GM21786 (cell line): Measurements from ENCODE around the gene MYH16.
"Not testable (repeated sequence)": the region's sequence is repeated elsewhere in the genome, so short reads cannot be mapped to it uniquely, and the experiment has no call there.

Source experiments
- ATAC-seq: cut with Tn5 transposase; IDR thresholded peaks from one replicate; pipeline ENCODE4 v1.9.1; 2021; ENCODE audit not compliant: unreplicated experiment

The MYH16 gene

DNA sequence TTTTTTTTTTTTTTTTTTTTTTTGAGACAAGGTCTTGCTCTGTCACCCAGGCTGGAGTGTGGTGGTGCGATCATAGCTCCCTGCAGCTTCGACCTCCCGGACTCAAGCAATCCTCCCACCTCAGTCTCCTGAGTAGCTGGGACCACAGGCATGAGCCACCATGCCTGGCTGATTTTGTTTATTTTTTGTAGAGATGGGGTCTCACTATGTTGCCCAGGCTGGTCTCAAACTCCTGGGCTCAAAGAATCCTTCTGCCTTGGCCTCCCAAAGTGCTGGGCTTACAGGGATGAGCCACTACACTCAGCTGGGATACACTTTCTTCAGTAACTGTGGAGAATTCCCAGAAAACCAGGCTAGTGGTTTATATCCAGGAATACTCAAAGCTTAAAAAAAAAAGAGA is 78.0 kb downstream of the MYH16 start:
- ATAC-seq: not testable (repeated sequence)

DNA sequence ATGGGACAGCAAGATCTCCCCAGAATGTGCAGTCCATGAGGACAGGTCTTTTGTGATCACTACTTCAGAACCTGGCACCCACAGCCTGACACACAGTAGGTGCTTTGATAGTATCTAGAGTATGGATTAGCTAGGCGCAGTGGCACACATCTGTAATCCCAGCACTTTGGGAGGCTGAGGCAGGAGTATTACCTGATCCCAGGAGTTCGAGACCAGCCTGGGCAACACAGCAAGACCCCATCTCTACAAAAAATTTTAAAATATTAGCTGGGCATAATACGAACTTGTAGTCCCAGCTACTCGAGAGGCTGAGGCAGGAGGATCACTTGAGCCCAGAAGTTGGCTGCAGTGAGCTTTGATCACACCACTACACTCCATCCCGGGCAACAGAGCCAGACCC is 79.6 kb downstream of the MYH16 start:
- no peak for ATAC-seq

DNA sequence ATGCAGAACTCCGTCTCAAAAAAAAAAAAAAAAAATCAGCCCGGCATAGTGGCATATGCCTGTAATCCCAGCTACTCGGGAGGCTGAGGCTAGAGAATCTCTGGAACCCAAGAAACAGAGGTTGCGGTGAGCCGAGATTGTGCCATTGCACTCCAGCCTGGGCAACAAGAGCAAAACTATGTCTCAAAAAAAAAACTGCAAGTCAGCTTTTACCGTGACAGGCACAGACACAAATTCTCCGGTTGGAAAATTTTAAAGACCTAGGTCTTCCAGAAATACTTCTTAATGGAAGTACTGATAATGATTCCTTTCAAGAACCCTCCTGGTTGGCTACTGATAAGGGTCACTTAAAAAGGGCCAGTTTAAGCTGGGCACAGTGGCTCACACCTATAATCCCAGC is 82.5 kb downstream of the MYH16 start:
- no peak for ATAC-seq

DNA sequence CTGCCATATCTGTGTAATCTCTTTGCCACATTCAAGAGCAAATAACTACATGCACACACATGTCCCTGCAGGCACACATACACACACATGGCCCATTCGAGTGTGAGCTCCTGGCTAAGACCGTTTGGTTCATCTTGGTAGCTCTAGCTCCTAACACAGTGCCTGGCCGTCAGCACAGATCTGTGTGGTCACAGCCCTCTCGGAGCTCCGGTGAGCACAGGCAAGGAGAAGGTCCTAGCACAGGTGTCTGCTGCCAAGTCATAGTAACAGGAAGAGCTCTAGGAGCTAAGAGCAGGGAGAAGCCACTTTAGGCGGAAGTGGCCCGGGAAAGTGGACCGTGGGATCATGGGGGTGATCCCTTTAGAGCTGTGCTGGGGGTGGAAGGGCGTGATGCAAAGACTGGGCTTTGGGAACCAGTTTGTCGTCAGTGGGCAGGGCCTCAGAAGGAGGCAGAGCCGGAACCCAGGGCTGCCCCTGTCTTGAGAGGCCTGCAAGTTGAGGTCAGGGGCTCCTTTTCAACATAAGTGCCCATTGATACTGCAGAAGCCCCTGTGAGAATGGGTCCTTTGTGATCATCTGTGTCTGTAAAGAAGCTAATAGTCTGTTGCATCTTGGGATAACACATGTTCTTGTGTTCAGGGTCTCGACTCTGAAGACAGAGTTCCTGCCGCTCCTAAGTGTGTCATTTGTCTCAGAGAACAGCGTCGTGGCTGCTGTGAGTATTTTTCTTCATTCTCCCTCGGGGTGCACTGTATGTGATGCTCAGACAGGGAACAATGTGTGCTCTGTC is 85.3 kb downstream of the MYH16 start:
- no peak for ATAC-seq

DNA sequence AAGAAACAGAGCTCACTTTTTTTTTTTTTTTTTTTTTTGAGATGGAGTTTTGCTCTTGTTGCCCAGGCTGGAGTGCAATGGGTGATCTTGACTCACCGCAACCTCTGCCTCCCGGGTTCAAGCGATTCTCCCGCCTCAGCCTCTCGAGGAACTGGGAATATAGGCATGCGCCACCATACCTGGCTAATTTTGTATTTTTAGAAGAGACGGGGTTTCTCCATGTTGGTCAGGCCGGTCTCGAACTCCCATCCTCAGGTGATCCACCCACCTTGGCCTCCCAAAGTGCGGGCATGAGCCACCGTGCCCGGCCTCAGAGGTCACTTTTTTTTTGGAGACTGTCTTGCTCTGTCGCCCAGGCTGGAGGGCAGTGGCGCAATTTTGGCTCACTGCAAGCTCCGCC is 85.9 kb downstream of the MYH16 start:
- ATAC-seq: not testable (repeated sequence)

DNA sequence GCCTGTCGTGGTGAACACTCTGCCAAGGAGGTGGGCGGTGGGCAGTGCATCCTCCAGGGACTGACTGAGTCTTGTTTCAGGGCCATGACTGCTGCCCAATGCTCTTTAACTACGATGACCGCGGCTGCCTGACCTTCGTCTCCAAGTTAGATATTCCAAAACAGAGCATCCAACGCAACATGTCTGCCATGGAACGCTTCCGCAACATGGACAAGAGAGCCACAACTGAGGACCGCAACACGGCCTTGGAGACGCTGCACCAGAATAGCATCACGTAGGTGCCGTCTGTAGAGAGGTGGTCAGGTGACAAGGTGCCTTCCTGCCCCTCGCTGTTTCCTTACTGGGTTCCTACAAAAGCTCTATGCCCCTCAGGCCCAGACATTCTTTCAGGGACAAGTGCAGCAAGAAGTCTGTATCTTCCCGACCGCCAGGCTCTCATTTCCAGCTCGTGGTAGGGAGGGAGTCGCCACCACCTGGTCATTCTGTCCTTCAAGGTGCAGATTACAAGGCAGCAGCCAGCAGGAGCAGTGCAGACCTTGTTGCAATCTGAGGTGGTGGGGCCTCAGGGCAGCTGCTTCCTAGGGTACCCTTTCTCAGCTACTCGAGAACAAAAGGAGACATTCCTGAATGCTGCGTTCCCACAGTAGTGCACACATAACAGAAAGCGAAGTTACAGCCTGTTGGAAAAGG is 87.0 kb downstream of the MYH16 start:
- no peak for ATAC-seq
